Colonic mucosa (tissue), 4 donors: ENCODE measurements around the gene FHAD1. TPM values are rescaled to one million over a fixed set of nuclear protein-coding genes. Genes with fewer than 3 reads are reported as not detected.

Experiments used
- DNase-seq: peaks from one replicate; pipeline ENCODE4 v3.0.0-alpha.2; 2020
- H3K27ac ChIP-seq: fragments of 200-600 bp; one replicate; pipeline ENCODE4 v1.8.0; 2021
- H3K27me3 ChIP-seq: fragments of 200-600 bp; one replicate; pipeline ENCODE4 v1.8.0; 2021
- H3K36me3 ChIP-seq: fragments of 200-600 bp; one replicate; pipeline ENCODE4 v1.8.0; 2021
- H3K4me1 ChIP-seq: fragments of 200-600 bp; one replicate; pipeline ENCODE4 v1.8.0; 2021; ENCODE audit warnings: mild to moderate bottlenecking
- H3K4me3 ChIP-seq: fragments of 200-600 bp; one replicate; pipeline ENCODE4 v1.8.0; 2021
- H3K9ac ChIP-seq, 2 donors: one replicate each; pipeline ENCODE4 v1.7.0; 2013; ENCODE audit warnings: control low read depth in 2 of 2, low read depth in 2 of 2, low read length in 2 of 2
- H3K9me3 ChIP-seq: fragments of 200-600 bp; one replicate; pipeline ENCODE4 v1.8.0; 2021
- CTCF ChIP-seq: fragments of 200-600 bp; IDR thresholded peaks from one replicate; pipeline ENCODE4 v1.8.0; 2022; ENCODE audit warnings: antibody characterized with exemption, mild to moderate bottlenecking
- intact Hi-C: fragments of 100-400 bp; cut with DNase I; formaldehyde crosslinking; loops from one replicate; pipeline ENCODE4 v1.14.1; 2022
- total RNA-seq, 2 donors: library from RNA; stranded (reverse); fragmentation: NEBNext Ultra II Directional in 1 of 2; extraction: Animal tissue kit (Norgen Biotek cat#: 25700) in 1 of 2; gene quantifications; one replicate each; pipeline ENCODE4 v1.2.1, GENCODE V29; 2021
- donor health status: healthy.
- donor health status: DM: no; HTN: no; CAD: no.
- donor health status: DM: no; HTN: no; CAD: no.

The FHAD1 gene
- total RNA-seq, 2 donors from 2014 or later = 1.5 to 1.8 TPM

- Histone ChIP-seq H3K4me1 (peaks cover under 1% of the 10 kb centered on the region), H3K36me3 (no peaks in the 10 kb centered on the region), H3K9me3 (no peaks in the 10 kb centered on the region), H3K27ac (no peak overlapping the region), H3K27me3 (no peaks in the 10 kb centered on the region), H3K9ac (no peak overlapping the region), H3K4me3 (no peak overlapping the region)
- no peak for DNase-seq
- TF ChIP-seq CTCF = no peak
- intact Hi-C loops = no loop called here
Observed at GRCh38 chr1:15220024-15220392, 27.0 kb upstream of the FHAD1 start.

- peak; percentile 78 for DNase-seq
- Histone ChIP-seq H3K9me3 (no peaks in the 10 kb centered on the region), H3K9ac (peak overlapping the region in 1 of 2 donors; percentile 13), H3K27me3 (no peaks in the 10 kb centered on the region), H3K27ac (peak overlapping the region; percentile 46), H3K4me3 (no peak overlapping the region), H3K4me1 (no peaks in the 10 kb centered on the region), H3K36me3 (no peaks in the 10 kb centered on the region)
- intact Hi-C loops = no loop called here
- TF ChIP-seq CTCF = no peak
Observed at GRCh38 chr1:15220825-15221431, 26.1 kb upstream of the FHAD1 start.

GRCh38 chr1:15222653-15223303, 24.2 kb upstream of the FHAD1 start:
- TF ChIP-seq CTCF = no peak
- Histone ChIP-seq H3K9ac (no peak overlapping the region), H3K36me3 (no peaks in the 10 kb centered on the region), H3K27me3 (no peaks in the 10 kb centered on the region), H3K4me1 (no peaks in the 10 kb centered on the region), H3K9me3 (no peaks in the 10 kb centered on the region), H3K4me3 (no peak overlapping the region), H3K27ac (no peak overlapping the region)
- DNase-seq = no peak
- intact Hi-C loops = no loop called here

- no peak overlapping the region for H3K4me3 ChIP-seq
- no peak for DNase-seq
- intact Hi-C loops = no loop called here
- H3K4me1 ChIP-seq = no peaks in the 10 kb centered on the region
- H3K9ac ChIP-seq = no peak overlapping the region
- no peaks in the 10 kb centered on the region for H3K36me3 ChIP-seq
- H3K27me3 ChIP-seq = no peaks in the 10 kb centered on the region
- no peak overlapping the region for H3K27ac ChIP-seq
- TF ChIP-seq CTCF = no peak
- H3K9me3 ChIP-seq = no peaks in the 10 kb centered on the region
Observed at GRCh38 chr1:15224259-15224869, 22.7 kb upstream of the FHAD1 start.

GRCh38 chr1:15224974-15225373, 22.0 kb upstream of the FHAD1 start:
- intact Hi-C loops = no loop called here
- H3K27me3 ChIP-seq = no peaks in the 10 kb centered on the region
- no peaks in the 10 kb centered on the region for H3K9me3 ChIP-seq
- DNase-seq = no peak
- TF ChIP-seq CTCF = no peak
- H3K27ac ChIP-seq = no peak overlapping the region
- no peak overlapping the region for H3K9ac ChIP-seq
- no peaks in the 10 kb centered on the region for H3K36me3 ChIP-seq
- no peak overlapping the region for H3K4me3 ChIP-seq
- no peaks in the 10 kb centered on the region for H3K4me1 ChIP-seq
